Measurements from ENCODE around the gene C1QTNF8. TPM values are rescaled to one million over a fixed set of nuclear protein-coding genes. Genes with fewer than 3 reads are reported as not detected.

The C1QTNF8 gene
- total RNA-seq, 2 donors from 2014 or later, result 0.34 TPM; not detected in 1

DNA sequence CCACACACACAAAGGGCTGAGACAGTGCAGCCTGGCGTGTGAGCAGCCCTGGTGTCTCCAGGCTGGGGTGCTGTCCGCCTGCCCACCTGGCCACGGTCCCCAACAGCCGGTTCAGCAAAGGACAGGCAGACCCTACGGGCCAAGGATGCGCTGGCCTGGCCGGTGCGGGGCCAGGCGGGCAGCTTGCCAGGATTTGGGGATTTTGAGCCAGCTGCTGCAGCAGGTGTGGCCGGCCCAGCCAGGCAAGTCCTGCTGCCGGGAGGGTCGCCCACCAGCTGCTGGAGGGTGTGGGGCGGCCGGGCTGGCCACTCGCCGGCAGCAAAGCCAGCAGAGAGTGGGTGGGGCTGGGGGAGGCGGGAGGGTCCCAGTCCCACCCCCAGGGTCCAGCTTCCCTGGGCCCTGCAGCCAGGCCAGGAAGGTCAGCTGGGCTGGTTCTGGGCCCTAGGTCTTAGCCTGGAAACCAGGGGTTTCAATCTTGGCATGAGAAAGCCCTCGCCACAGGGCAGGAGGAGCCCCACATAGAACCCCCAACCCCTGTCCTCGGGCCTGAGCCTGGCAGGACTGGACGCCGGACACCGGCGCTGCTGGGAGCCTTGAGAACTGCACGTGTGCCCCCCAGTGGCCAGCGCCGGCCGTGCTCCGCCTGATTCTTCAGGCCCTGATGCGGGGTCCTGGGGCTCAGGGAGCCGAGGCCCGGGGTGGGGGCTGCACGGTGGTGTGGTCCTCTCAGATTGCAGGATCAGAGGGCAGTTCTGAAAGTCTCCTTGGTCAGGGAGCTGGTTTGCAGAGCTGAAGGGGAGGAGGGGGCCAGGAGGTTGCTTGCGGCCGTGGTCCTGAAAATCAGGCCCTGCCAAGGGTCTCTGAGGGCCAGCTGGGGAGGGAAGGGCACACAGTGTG, 41.1 kb downstream of the C1QTNF8 start:
- Histone ChIP-seq H3K4me1 (replicated peaks) (peaks cover 3% of the 10 kb centered on the region), H3K9me3 (no peaks in the 10 kb centered on the region), H3K4me3 (no peak overlapping the region), H3K27ac (no peak overlapping the region), H3K36me3 (no peaks in the 10 kb centered on the region), H3K27me3 (replicated peaks; ENCODE audit: insufficient read depth) (no peaks in the 10 kb centered on the region)
- intact Hi-C loops (cut with DNase I), result loop anchor here (5.0 kb wide), 1 partner anchor 343 kb away; no protein-coding TSS in a partner anchor
- DNase-seq (ENCODE audit: low spot score), result peak; percentile 35
- WGBS, result 18% methylated on average over 34 of the region's 34 CpGs
- TF ChIP-seq, protein P1, sequence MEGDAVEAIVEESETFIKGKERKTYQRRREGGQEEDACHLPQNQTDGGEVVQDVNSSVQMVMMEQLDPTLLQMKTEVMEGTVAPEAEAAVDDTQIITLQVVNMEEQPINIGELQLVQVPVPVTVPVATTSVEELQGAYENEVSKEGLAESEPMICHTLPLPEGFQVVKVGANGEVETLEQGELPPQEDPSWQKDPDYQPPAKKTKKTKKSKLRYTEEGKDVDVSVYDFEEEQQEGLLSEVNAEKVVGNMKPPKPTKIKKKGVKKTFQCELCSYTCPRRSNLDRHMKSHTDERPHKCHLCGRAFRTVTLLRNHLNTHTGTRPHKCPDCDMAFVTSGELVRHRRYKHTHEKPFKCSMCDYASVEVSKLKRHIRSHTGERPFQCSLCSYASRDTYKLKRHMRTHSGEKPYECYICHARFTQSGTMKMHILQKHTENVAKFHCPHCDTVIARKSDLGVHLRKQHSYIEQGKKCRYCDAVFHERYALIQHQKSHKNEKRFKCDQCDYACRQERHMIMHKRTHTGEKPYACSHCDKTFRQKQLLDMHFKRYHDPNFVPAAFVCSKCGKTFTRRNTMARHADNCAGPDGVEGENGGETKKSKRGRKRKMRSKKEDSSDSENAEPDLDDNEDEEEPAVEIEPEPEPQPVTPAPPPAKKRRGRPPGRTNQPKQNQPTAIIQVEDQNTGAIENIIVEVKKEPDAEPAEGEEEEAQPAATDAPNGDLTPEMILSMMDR (IDR thresholded peaks at IDR 0.05), result peak; percentile 44 to 92 (median 87)
- TF ChIP-seq POLR2AphosphoS5 (IDR thresholded peaks at IDR 0.05) (no peak), POLR2A (IDR thresholded peaks at IDR 0.05) (no peak)

DNA sequence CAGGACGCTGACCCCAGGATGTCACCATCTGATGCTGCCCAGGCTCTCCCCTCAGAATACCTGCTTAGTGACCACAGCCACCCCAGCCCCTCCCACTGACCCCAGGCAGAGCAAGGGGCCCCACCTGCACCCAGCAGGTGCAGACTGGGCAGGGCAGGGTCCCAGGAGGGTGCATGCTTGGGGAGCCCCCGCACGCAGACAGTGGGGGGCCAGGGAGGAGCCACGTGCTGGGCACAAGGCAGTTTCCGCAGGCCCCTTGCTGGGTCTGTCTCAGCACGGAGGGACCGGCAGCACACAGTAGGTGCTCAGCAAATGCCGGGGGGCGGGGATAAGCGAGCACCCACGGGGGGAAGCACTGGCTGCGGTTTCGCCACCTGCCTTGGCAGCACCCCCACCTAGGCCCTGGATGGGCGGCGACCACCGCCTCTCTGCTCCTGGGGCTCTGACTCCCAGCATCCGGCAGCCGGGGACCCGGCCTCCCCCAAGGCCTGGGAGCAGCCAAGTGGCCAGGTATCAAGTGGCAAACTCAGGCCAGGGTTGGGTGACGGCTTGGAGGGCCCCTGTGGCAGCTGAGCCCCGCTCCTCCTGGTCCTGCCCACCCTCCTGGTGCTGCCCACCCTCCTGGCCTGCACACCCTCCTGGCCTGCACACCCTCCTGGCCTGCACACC, 42.2 kb downstream of the C1QTNF8 start:
- no peaks in the 10 kb centered on the region for H3K27me3 ChIP-seq (replicated peaks; ENCODE audit: insufficient read depth)
- no peak overlapping the region for H3K4me3 ChIP-seq
- DNase-seq (ENCODE audit: low spot score), result no peak
- H3K36me3 ChIP-seq, result no peaks in the 10 kb centered on the region
- TF ChIP-seq, protein P1 (IDR thresholded peaks at IDR 0.05), result no peak
- TF ChIP-seq POLR2A (IDR thresholded peaks at IDR 0.05) (no peak), POLR2AphosphoS5 (IDR thresholded peaks at IDR 0.05) (no peak)
- H3K27ac ChIP-seq, result no peak overlapping the region
- WGBS, result 83% methylated on average over 21 of the region's 21 CpGs
- intact Hi-C loops (cut with DNase I), result loop anchor here (5.0 kb wide), 1 partner anchor 342 kb away; no protein-coding TSS in a partner anchor
- H3K9me3 ChIP-seq, result no peaks in the 10 kb centered on the region
- H3K4me1 ChIP-seq (replicated peaks), result peaks cover 3% of the 10 kb centered on the region

DNA sequence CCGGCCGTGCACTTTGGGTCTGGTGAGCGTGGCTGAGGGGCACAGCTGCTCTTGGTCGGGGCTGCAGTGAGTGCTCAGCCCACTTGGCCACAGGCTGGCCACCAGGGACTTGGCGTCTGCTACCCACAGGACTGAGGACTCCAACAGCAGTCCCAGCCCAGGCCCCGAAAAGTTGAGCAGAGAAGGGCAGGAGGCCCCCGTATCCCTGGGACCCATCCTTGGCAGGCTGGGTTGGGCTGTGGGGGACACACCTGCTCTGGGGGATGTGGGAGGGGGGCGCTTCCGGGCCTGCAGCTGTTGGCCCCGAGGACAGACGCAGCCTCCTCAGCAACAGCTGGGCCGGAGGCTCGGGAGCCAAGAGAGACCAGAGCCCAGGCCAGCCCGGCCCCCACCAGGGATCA, 42.9 kb downstream of the C1QTNF8 start:
- DNase-seq (ENCODE audit: low spot score), result no peak
- 52% methylated on average over 13 of the region's 14 CpGs for WGBS
- Histone ChIP-seq H3K27me3 (replicated peaks; ENCODE audit: insufficient read depth) (no peaks in the 10 kb centered on the region), H3K27ac (no peak overlapping the region), H3K36me3 (no peaks in the 10 kb centered on the region), H3K9me3 (no peaks in the 10 kb centered on the region), H3K4me3 (no peak overlapping the region), H3K4me1 (replicated peaks) (peaks cover 3% of the 10 kb centered on the region)
- TF ChIP-seq POLR2A (IDR thresholded peaks at IDR 0.05) (no peak), POLR2AphosphoS5 (IDR thresholded peaks at IDR 0.05) (no peak)
- TF ChIP-seq, protein P1 (IDR thresholded peaks at IDR 0.05), result no peak
- intact Hi-C loops (cut with DNase I), result loop anchor here (5.0 kb wide), 1 partner anchor 341 kb away; no protein-coding TSS in a partner anchor

DNA sequence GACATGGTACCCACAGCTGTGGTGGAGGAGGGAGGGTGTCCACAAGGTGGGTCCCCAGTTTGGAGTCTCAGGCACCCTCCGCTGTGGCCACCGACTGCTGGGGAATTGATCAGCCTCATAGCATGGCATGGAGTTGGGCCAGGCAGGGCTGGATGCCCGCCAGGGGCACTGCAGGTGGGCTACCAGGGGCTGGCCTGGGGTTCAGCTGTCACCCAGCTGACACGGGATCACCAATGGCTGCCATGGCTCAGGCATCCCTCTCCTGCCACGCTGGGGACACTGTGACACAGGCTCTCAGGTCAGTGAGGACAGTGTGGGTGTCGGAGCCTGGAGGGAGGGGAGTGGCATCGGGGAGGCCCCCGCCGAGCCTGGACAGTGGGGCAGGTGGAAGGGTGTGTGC, 43.3 kb downstream of the C1QTNF8 start:
- H3K4me1 ChIP-seq (replicated peaks), result peaks cover 3% of the 10 kb centered on the region
- no peak for DNase-seq (ENCODE audit: low spot score)
- H3K9me3 ChIP-seq, result no peaks in the 10 kb centered on the region
- no peak overlapping the region for H3K27ac ChIP-seq
- WGBS, result 80% methylated on average over 9 of the region's 9 CpGs
- peaks cover 3% of the 10 kb centered on the region for H3K27me3 ChIP-seq (replicated peaks; ENCODE audit: insufficient read depth)
- no peak overlapping the region for H3K4me3 ChIP-seq
- intact Hi-C loops (cut with DNase I), result loop anchor here (5.0 kb wide), 1 partner anchor 340 kb away; no protein-coding TSS in a partner anchor
- no peaks in the 10 kb centered on the region for H3K36me3 ChIP-seq
- TF ChIP-seq POLR2A (IDR thresholded peaks at IDR 0.05) (no peak), POLR2AphosphoS5 (IDR thresholded peaks at IDR 0.05) (no peak)
- TF ChIP-seq, protein P1 (IDR thresholded peaks at IDR 0.05), result no peak

All from prostate gland (tissue), 2 donors.